WTC11 (cell line): Measurements from ENCODE around the gene MAN2B1. TPM values are rescaled to one million over a fixed set of nuclear protein-coding genes. Genes with fewer than 3 reads are reported as not detected.
A peak's percentile ranks its signal among the peaks of the same experiment; 100 is the strongest.

Source experiments
- ATAC-seq: fragments of 200-7000 bp; cut with Tn5 transposase; 2 replicates; pipeline ENCODE4 v1.10.0; 2021; ENCODE audit warnings: mild to moderate bottlenecking, moderate library complexity
- CTCF ChIA-PET: fragments of 300-600 bp; sonication (Branson Sonifier 250); formaldehyde crosslinking; loops from one replicate; lab custom pipeline; 2021; ENCODE audit warnings: antibody characterized with exemption; lab: Charles Lee
- POLR2A ChIA-PET: fragments of 350-600 bp; sonication (Branson Sonifier 250); formaldehyde crosslinking; loops from one replicate; lab custom pipeline; 2021; ENCODE audit warnings: antibody characterized with exemption; lab: Charles Lee
- DNase-seq: peaks from one replicate; pipeline ENCODE4 v3.0.0; 2021; ENCODE audit warnings: low spot score
- H3K27ac Mint-ChIP-seq: 2 replicates; pipeline ENCODE4 v1.8.0; 2021; ENCODE audit warnings: mixed read lengths
- H3K27me3 Mint-ChIP-seq: 2 replicates; pipeline ENCODE4 v1.8.0; 2021; ENCODE audit warnings: low read depth, mild to moderate bottlenecking, moderate library complexity, mixed read lengths
- H3K36me3 Mint-ChIP-seq: 2 replicates; pipeline ENCODE4 v1.8.0; 2021; ENCODE audit warnings: mixed read lengths
- H3K4me1 Mint-ChIP-seq: 2 replicates; pipeline ENCODE4 v1.8.0; 2022; ENCODE audit warnings: mixed read lengths
- H3K4me3 Mint-ChIP-seq: 2 replicates; pipeline ENCODE4 v1.8.0; 2021; ENCODE audit warnings: mild to moderate bottlenecking, moderate library complexity, mixed read lengths
- H3K9me3 Mint-ChIP-seq: 2 replicates; pipeline ENCODE4 v1.8.0; 2021; ENCODE audit warnings: mixed read lengths
- AR ChIP-seq: fragments of 250-450 bp; sonication (Bioruptor Pico); IDR thresholded peaks from 2 replicates; pipeline ENCODE4 v1.9.0; 2021; ENCODE audit warnings: mild to moderate bottlenecking
- ATF1 ChIP-seq: sonication (generic); formaldehyde crosslinking; IDR thresholded peaks from 2 replicates; pipeline ENCODE4 v1.8.1; 2023; ENCODE audit warnings: mild to moderate bottlenecking, moderate library complexity, missing genetic modification reagents
- ATF2 ChIP-seq: sonication (generic); formaldehyde crosslinking; IDR thresholded peaks from 2 replicates; pipeline ENCODE4 v1.8.1; 2022; ENCODE audit warnings: low read depth, missing genetic modification reagents, borderline replicate concordance
- CREM ChIP-seq: sonication (generic); formaldehyde crosslinking; IDR thresholded peaks from 2 replicates; pipeline ENCODE4 v1.8.1; 2022; ENCODE audit warnings: mild to moderate bottlenecking, missing genetic modification reagents, moderate library complexity
- EMX1 ChIP-seq: fragments of 250-450 bp; sonication (Bioruptor Pico); IDR thresholded peaks from 2 replicates; pipeline ENCODE4 v1.8.0; 2021; ENCODE audit warnings: mild to moderate bottlenecking
- ESRRA ChIP-seq: sonication (generic); formaldehyde crosslinking; IDR thresholded peaks from 2 replicates; pipeline ENCODE4 v1.8.1; 2022; ENCODE audit warnings: mild to moderate bottlenecking, missing genetic modification reagents, borderline replicate concordance
- FOXK1 ChIP-seq: sonication (generic); formaldehyde crosslinking; IDR thresholded peaks from 2 replicates; pipeline ENCODE4 v1.8.0; 2022; ENCODE audit warnings: mild to moderate bottlenecking, moderate library complexity, missing genetic modification reagents
- GABPB1 ChIP-seq: sonication (generic); formaldehyde crosslinking; IDR thresholded peaks from 2 replicates; pipeline ENCODE4 v1.8.1; 2023; ENCODE audit warnings: mild to moderate bottlenecking, missing genetic modification reagents
- HMGXB4 ChIP-seq: sonication (generic); formaldehyde crosslinking; IDR thresholded peaks from 2 replicates; pipeline ENCODE4 v1.8.1; 2023; ENCODE audit warnings: mild to moderate bottlenecking, moderate library complexity, missing genetic modification reagents
- JUN ChIP-seq: sonication (generic); formaldehyde crosslinking; IDR thresholded peaks from 2 replicates; pipeline ENCODE4 v1.8.0; 2023; ENCODE audit warnings: mild to moderate bottlenecking, missing genetic modification reagents
- MAX ChIP-seq: sonication (generic); formaldehyde crosslinking; IDR thresholded peaks from 2 replicates; pipeline ENCODE4 v1.8.0; 2022; ENCODE audit warnings: mild to moderate bottlenecking, missing genetic modification reagents
- MYBL2 ChIP-seq: sonication (generic); formaldehyde crosslinking; IDR thresholded peaks from 2 replicates; pipeline ENCODE4 v1.8.1; 2023; ENCODE audit warnings: mild to moderate bottlenecking, moderate library complexity, missing genetic modification reagents
- NFATC4 ChIP-seq: fragments of 250-450 bp; sonication (Bioruptor Pico); IDR thresholded peaks from 2 replicates; pipeline ENCODE4 v1.9.0; 2021; ENCODE audit warnings: mild to moderate bottlenecking
- NR2C2 ChIP-seq: sonication (generic); formaldehyde crosslinking; IDR thresholded peaks from 2 replicates; pipeline ENCODE4 v1.8.0; 2022; ENCODE audit warnings: mild to moderate bottlenecking, missing genetic modification reagents
- RELA ChIP-seq: sonication (generic); formaldehyde crosslinking; IDR thresholded peaks from 2 replicates; pipeline ENCODE4 v1.8.1; 2022; ENCODE audit warnings: missing genetic modification reagents, mild to moderate bottlenecking, borderline replicate concordance
- SMAD3 ChIP-seq: sonication (generic); formaldehyde crosslinking; IDR thresholded peaks from 2 replicates; pipeline ENCODE4 v1.8.0; 2022; ENCODE audit warnings: missing genetic modification reagents, mild to moderate bottlenecking, borderline replicate concordance
- SP1 ChIP-seq: sonication (generic); formaldehyde crosslinking; conservative IDR thresholded peaks from 2 replicates; pipeline ENCODE4 v1.8.1; 2022; ENCODE audit warnings: missing genetic modification reagents
- TEAD4 ChIP-seq: sonication (generic); formaldehyde crosslinking; IDR thresholded peaks from 2 replicates; pipeline ENCODE4 v1.8.0; 2022; ENCODE audit warnings: mild to moderate bottlenecking, missing genetic modification reagents
- USF1 ChIP-seq: sonication (generic); formaldehyde crosslinking; IDR thresholded peaks from 2 replicates; pipeline ENCODE4 v1.8.0; 2022; ENCODE audit warnings: mild to moderate bottlenecking, missing genetic modification reagents
- ZNF532 ChIP-seq: fragments of 250-450 bp; sonication (Bioruptor Pico); IDR thresholded peaks from 2 replicates; pipeline ENCODE4 v1.9.0; 2021; ENCODE audit warnings: mild to moderate bottlenecking, borderline replicate concordance
- total RNA-seq: library from RNA; stranded (reverse); gene quantifications from 3 replicates; pipeline ENCODE4 v1.2.3, GENCODE V29; 2021

The MAN2B1 gene
- total RNA-seq, 1 experiment from 2014 or later = 73.4 TPM

GRCh38 chr19:12669270-12670158 lies 3.0 kb upstream of the MAN2B1 start:
- no peak for ATAC-seq
- Mint-ChIP-seq H3K27me3 (no peaks in the 10 kb centered on the region), H3K36me3 (peaks cover 18% of the 10 kb centered on the region), H3K4me3 (peak overlapping the region; percentile 98), H3K9me3 (no peaks in the 10 kb centered on the region), H3K27ac (peak overlapping the region; percentile 100), H3K4me1 (peaks cover 33% of the 10 kb centered on the region)
- DNase-seq = peak; percentile 59
- CTCF ChIA-PET = interaction anchor here (1.0 to 3.1 kb wide), 5 partner anchors 12 to 216 kb away, joined by 3 to 22 read pairs (median 3); partner anchors contain the start of gene DHPS
- POLR2A ChIA-PET = interaction anchor here (1.2 to 1.4 kb wide), 2 partner anchors 30 to 185 kb away, joined by 3 to 4 read pairs; partner anchors contain the start of gene ZNF709
- TF ChIP-seq JUN (no peak; the same call in none of the 2 replicates), ZNF532 (CRISPR knock-in tag) (no peak), NFATC4 (0 out of 2 replicates have a peak, but pooled peaks have one; percentile 57), SP1 (peak; percentile 81), TEAD4 (CRISPR knock-in tag) (0 out of 2 replicates have a peak, but pooled peaks have one; percentile 33), ESRRA (0 out of 2 replicates have a peak, but pooled peaks have one; percentile 12), ATF1 (CRISPR knock-in tag) (no peak), CREM (CRISPR knock-in tag) (peak; percentile 85), USF1 (peak; percentile 19; the same call in 1 of the 2 replicates), MAX (CRISPR knock-in tag) (peak; percentile 11; the same call in 1 of the 2 replicates), MYBL2 (CRISPR knock-in tag) (peak; percentile 64; the same call in 1 of the 2 replicates), NR2C2 (CRISPR knock-in tag) (no peak; the same call in 1 of the 2 replicates), EMX1 (CRISPR knock-in tag) (peak; percentile 66; the same call in 1 of the 2 replicates), RELA (CRISPR knock-in tag) (peak; percentile 60; the same call in 1 of the 2 replicates), FOXK1 (CRISPR knock-in tag) (peak; percentile 80), GABPB1 (CRISPR knock-in tag) (peak; percentile 87), AR (CRISPR knock-in tag) (0 out of 2 replicates have a peak, but pooled peaks have one; percentile 19), HMGXB4 (CRISPR knock-in tag) (peak; percentile 51; the same call in 1 of the 2 replicates), SMAD3 (CRISPR knock-in tag) (0 out of 2 replicates have a peak, but pooled peaks have one; percentile 55), ATF2 (0 out of 2 replicates have a peak, but pooled peaks have one; percentile 11)
